SU-DHL-6 (cell line): Measurements from ENCODE around the gene ARL15.

Experiments used
- EZH2phosphoT487 ChIP-seq: fragments of 200-600 bp; sonication (generic), shearing (Covaris generic); conservative IDR thresholded peaks from 2 replicates; pipeline ENCODE4 v1.6.1; 2018; ENCODE audit warnings: mild to moderate bottlenecking, antibody characterized with exemption, low read length, moderate library complexity, mixed read lengths
- TF ChIP-seq, protein P1 (sequence below): fragments of 200-600 bp; sonication (generic); IDR thresholded peaks from one replicate; pipeline ENCODE4 v1.5.1; 2017; ENCODE audit warnings: antibody characterized with exemption, mild to moderate bottlenecking, low read length, moderate library complexity; ENCODE audit not compliant: insufficient read depth, poor library complexity, severe bottlenecking

DNA sequence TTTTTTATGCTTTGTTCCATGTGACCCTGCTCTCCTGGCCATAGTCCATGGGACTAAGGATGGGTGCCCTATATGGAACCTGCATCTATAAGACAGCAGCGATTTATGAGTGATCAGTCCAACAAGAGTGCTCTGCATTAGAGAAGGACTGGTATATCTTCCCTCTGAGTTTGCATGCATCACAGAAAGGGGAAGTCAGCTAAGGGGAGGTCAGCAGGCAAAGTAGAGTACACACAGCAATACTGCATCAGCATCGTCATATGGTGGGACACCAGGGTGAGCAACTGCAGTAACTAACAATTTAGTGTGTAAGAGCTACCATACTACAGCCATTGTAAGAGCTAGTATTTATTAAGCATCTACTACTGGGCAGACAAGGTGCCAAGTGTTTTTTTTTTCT lies 438.6 kb downstream of the ARL15 start:
- TF ChIP-seq, protein P1, sequence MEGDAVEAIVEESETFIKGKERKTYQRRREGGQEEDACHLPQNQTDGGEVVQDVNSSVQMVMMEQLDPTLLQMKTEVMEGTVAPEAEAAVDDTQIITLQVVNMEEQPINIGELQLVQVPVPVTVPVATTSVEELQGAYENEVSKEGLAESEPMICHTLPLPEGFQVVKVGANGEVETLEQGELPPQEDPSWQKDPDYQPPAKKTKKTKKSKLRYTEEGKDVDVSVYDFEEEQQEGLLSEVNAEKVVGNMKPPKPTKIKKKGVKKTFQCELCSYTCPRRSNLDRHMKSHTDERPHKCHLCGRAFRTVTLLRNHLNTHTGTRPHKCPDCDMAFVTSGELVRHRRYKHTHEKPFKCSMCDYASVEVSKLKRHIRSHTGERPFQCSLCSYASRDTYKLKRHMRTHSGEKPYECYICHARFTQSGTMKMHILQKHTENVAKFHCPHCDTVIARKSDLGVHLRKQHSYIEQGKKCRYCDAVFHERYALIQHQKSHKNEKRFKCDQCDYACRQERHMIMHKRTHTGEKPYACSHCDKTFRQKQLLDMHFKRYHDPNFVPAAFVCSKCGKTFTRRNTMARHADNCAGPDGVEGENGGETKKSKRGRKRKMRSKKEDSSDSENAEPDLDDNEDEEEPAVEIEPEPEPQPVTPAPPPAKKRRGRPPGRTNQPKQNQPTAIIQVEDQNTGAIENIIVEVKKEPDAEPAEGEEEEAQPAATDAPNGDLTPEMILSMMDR: no peak
- no peak for TF ChIP-seq EZH2phosphoT487
